DOHH2 (cell line): ENCODE data around the gene NCKAP5.

ENCODE experiments used
- H3F3A ChIP-seq: fragments of 200-600 bp; sonication (generic), shearing (Covaris generic); 2 replicates; pipeline ENCODE4 v1.6.0; 2016; ENCODE audit warnings: antibody characterized with exemption, mild to moderate bottlenecking; ENCODE audit not compliant: control insufficient read depth, insufficient read depth
- H3K27ac ChIP-seq: fragments of 200-600 bp; sonication (generic); 2 replicates; pipeline ENCODE4 v1.5.1; 2014; ENCODE audit warnings: low read depth, mild to moderate bottlenecking, low read length, moderate library complexity
- H3K27me3 ChIP-seq: fragments of 200-600 bp; sonication (generic); 2 replicates; pipeline ENCODE4 v1.6.1; 2014; ENCODE audit warnings: mild to moderate bottlenecking, low read length, mixed read lengths; ENCODE audit not compliant: control insufficient read depth
- H3K36me3 ChIP-seq: fragments of 200-600 bp; sonication (generic); 2 replicates; pipeline ENCODE4 v1.6.1; 2014; ENCODE audit warnings: mild to moderate bottlenecking, low read length, moderate library complexity, mixed read lengths; ENCODE audit not compliant: control insufficient read depth
- H3K4me1 ChIP-seq: fragments of 200-600 bp; sonication (generic); 2 replicates; pipeline ENCODE4 v1.6.1; 2014; ENCODE audit warnings: mild to moderate bottlenecking, low read length, mixed read lengths; ENCODE audit not compliant: control insufficient read depth
- H3K4me2 ChIP-seq: fragments of 200-600 bp; sonication (generic); 2 replicates; pipeline ENCODE4 v1.6.0; 2014; ENCODE audit warnings: mild to moderate bottlenecking, low read length, moderate library complexity
- H3K4me3 ChIP-seq: fragments of 200-600 bp; sonication (generic); 2 replicates; pipeline ENCODE4 v1.5.1; 2014; ENCODE audit warnings: mild to moderate bottlenecking, low read length, mixed read lengths
- H3K79me2 ChIP-seq: fragments of 200-600 bp; sonication (generic); 2 replicates; pipeline ENCODE4 v1.6.1; 2014; ENCODE audit warnings: mild to moderate bottlenecking, low read length, mixed read lengths; ENCODE audit not compliant: control insufficient read depth
- H3K9me2 ChIP-seq: fragments of 200-600 bp; sonication (generic); replicated peaks from 2 replicates; pipeline ENCODE4 v1.6.1; 2014; ENCODE audit warnings: mild to moderate bottlenecking, low read length, mixed read lengths; ENCODE audit not compliant: control insufficient read depth
- H3K9me3 ChIP-seq: fragments of 200-600 bp; sonication (generic); 2 replicates; pipeline ENCODE4 v1.6.1; 2014; ENCODE audit warnings: antibody characterized with exemption, low read length, mixed read lengths; ENCODE audit not compliant: control insufficient read depth, insufficient read depth
- H4K20me1 ChIP-seq: fragments of 200-600 bp; sonication (generic); 2 replicates; pipeline ENCODE4 v1.6.0; 2014; ENCODE audit warnings: low read depth, mild to moderate bottlenecking, antibody characterized with exemption, low read length, moderate library complexity; ENCODE audit not compliant: control insufficient read depth, insufficient read depth
- EZH2phosphoT487 ChIP-seq: fragments of 200-600 bp; sonication (generic); IDR thresholded peaks from 2 replicates; pipeline ENCODE4 v1.6.1; 2017; ENCODE audit warnings: borderline replicate concordance, mild to moderate bottlenecking, antibody characterized with exemption, low read length, moderate library complexity, mixed read lengths
- TF ChIP-seq, protein P1 (sequence below): fragments of 200-600 bp; sonication (generic); IDR thresholded peaks from one replicate; pipeline ENCODE4 v1.5.1; 2014; ENCODE audit warnings: antibody characterized with exemption, mild to moderate bottlenecking, low read depth, low read length; ENCODE audit not compliant: poor library complexity, severe bottlenecking

NCKAP5 gene

DNA sequence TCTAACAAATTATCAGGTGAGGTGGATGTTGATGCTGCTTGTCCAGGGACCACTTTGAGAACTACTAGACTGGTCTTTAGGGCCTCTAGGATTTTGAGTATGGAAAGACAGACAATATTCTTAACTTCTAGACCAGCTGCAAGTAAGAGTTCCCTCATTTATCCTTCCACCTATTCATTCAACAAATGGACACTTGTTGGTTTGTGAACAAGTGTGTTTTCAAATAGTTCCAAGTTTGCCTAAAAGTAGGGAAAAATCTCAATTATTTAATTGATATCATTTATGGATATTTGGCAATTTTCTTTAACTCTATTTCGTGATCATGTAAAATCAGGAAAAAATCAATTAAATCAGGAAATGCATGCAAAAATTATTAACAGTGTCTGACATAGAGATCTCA is 245.4 kb downstream of the NCKAP5 start:
- H3K4me2 ChIP-seq: no peak overlapping the region
- TF ChIP-seq, protein P1, sequence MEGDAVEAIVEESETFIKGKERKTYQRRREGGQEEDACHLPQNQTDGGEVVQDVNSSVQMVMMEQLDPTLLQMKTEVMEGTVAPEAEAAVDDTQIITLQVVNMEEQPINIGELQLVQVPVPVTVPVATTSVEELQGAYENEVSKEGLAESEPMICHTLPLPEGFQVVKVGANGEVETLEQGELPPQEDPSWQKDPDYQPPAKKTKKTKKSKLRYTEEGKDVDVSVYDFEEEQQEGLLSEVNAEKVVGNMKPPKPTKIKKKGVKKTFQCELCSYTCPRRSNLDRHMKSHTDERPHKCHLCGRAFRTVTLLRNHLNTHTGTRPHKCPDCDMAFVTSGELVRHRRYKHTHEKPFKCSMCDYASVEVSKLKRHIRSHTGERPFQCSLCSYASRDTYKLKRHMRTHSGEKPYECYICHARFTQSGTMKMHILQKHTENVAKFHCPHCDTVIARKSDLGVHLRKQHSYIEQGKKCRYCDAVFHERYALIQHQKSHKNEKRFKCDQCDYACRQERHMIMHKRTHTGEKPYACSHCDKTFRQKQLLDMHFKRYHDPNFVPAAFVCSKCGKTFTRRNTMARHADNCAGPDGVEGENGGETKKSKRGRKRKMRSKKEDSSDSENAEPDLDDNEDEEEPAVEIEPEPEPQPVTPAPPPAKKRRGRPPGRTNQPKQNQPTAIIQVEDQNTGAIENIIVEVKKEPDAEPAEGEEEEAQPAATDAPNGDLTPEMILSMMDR: no peak
- no peak for TF ChIP-seq EZH2phosphoT487
- no peaks in the 10 kb centered on the region for H3K9me3 ChIP-seq
- H3K9me2 ChIP-seq: no peaks in the 10 kb centered on the region
- H3K27ac ChIP-seq: no peak overlapping the region
- H4K20me1 ChIP-seq: no peaks in the 10 kb centered on the region
- no peaks in the 10 kb centered on the region for H3F3A ChIP-seq
- no peak overlapping the region for H3K4me3 ChIP-seq
- H3K36me3 ChIP-seq: no peaks in the 10 kb centered on the region
- H3K79me2 ChIP-seq: no peaks in the 10 kb centered on the region
- no peaks in the 10 kb centered on the region for H3K27me3 ChIP-seq
- H3K4me1 ChIP-seq: no peaks in the 10 kb centered on the region

DNA sequence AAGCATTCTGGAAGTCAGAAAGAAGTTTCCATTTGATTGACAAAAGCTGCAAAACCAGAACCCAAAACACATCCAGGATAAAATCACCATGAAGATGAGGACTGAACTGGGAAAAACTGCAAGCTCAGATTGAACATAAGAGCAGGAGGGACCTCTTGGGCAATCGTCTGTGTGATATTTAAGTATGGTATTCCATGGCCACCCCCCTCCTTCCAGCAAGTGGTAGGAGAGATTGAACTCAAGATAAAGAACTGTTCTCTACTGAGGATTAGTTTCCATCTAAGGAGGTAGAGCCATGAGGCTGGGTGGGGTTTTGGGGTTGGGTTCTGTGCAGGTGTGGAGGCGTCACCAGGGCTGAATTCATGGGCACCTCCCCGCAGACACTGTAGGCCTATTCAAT is 251.1 kb downstream of the NCKAP5 start:
- no peak overlapping the region for H3K4me3 ChIP-seq
- H3K9me2 ChIP-seq: no peaks in the 10 kb centered on the region
- no peaks in the 10 kb centered on the region for H3K4me1 ChIP-seq
- no peaks in the 10 kb centered on the region for H3K79me2 ChIP-seq
- H4K20me1 ChIP-seq: no peaks in the 10 kb centered on the region
- no peaks in the 10 kb centered on the region for H3K9me3 ChIP-seq
- H3K27ac ChIP-seq: no peak overlapping the region
- H3K36me3 ChIP-seq: no peaks in the 10 kb centered on the region
- no peak overlapping the region for H3K4me2 ChIP-seq
- TF ChIP-seq EZH2phosphoT487: no peak
- TF ChIP-seq, protein P1: no peak
- H3K27me3 ChIP-seq: no peaks in the 10 kb centered on the region
- no peaks in the 10 kb centered on the region for H3F3A ChIP-seq

DNA sequence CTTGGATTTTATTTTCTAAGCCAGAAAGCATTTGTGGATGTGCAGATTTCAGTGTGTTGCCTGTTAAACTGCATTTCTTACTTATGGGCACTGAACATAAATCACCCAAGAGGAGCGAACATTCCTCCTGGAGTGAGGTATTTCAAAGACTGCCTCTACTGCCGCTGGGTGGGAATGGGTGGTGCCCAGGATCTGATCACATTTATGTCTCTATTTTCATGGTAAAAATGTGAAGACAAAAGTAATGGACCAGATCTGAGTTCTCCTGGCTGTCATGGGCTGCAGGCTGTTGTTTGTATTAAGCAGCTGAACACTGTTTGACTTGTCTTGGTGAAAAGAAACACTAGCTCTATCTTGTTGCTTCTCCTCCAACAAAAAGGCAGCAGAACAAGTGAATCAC is 251.7 kb downstream of the NCKAP5 start:
- H3K9me2 ChIP-seq: no peaks in the 10 kb centered on the region

More for the DNA sequence above, 251.7 kb downstream of the NCKAP5 start:
- no peak overlapping the region for H3K4me3 ChIP-seq
- H3K27ac ChIP-seq: no peak overlapping the region
- H3K4me1 ChIP-seq: no peaks in the 10 kb centered on the region
- no peaks in the 10 kb centered on the region for H4K20me1 ChIP-seq
- H3F3A ChIP-seq: no peaks in the 10 kb centered on the region
- no peaks in the 10 kb centered on the region for H3K9me3 ChIP-seq
- H3K4me2 ChIP-seq: no peak overlapping the region
- H3K79me2 ChIP-seq: no peaks in the 10 kb centered on the region
- no peaks in the 10 kb centered on the region for H3K27me3 ChIP-seq
- H3K36me3 ChIP-seq: no peaks in the 10 kb centered on the region
- TF ChIP-seq, protein P1: no peak
- TF ChIP-seq EZH2phosphoT487: no peak
